ENCODE results near the gene NLGN1.
"Not testable (repeated sequence)": the region's sequence is repeated elsewhere in the genome, so short reads cannot be mapped to it uniquely, and the experiment has no call there.

NLGN1 gene

GRCh38 chr3:174208161-174208560, 810.6 kb downstream of the NLGN1 start:
- TF ChIP-seq CTCF (IDR thresholded peaks at IDR 0.05; ENCODE audit: poor library complexity, severe bottlenecking): no peak
- Histone ChIP-seq H3K9me3 (ENCODE audit: severe bottlenecking) (no peaks in the 10 kb centered on the region), H3K4me3 (ENCODE audit: severe bottlenecking) (no peak overlapping the region), H3K4me1 (ENCODE audit: insufficient read depth, poor library complexity, severe bottlenecking) (no peaks in the 10 kb centered on the region), H3K36me3 (ENCODE audit: low read depth) (no peaks in the 10 kb centered on the region), H3K27ac (ENCODE audit: poor library complexity, severe bottlenecking) (no peak overlapping the region), H3K27me3 (ENCODE audit: insufficient read depth, poor library complexity, severe bottlenecking) (no peaks in the 10 kb centered on the region)
- ATAC-seq (ENCODE audit: low read depth) (no peak), DNase-seq (ENCODE audit: low spot score) (no peak)

- not testable (repeated sequence) for H3K27ac ChIP-seq (ENCODE audit: poor library complexity, severe bottlenecking); H3K27me3 ChIP-seq (ENCODE audit: insufficient read depth, poor library complexity, severe bottlenecking); H3K4me1 ChIP-seq (ENCODE audit: insufficient read depth, poor library complexity, severe bottlenecking); H3K9me3 ChIP-seq (ENCODE audit: severe bottlenecking); ATAC-seq (ENCODE audit: low read depth); DNase-seq (ENCODE audit: low spot score); H3K36me3 ChIP-seq (ENCODE audit: low read depth); H3K4me3 ChIP-seq (ENCODE audit: severe bottlenecking)
Observed at GRCh38 chr3:174211896-174212295, 814.4 kb downstream of the NLGN1 start.

DNA sequence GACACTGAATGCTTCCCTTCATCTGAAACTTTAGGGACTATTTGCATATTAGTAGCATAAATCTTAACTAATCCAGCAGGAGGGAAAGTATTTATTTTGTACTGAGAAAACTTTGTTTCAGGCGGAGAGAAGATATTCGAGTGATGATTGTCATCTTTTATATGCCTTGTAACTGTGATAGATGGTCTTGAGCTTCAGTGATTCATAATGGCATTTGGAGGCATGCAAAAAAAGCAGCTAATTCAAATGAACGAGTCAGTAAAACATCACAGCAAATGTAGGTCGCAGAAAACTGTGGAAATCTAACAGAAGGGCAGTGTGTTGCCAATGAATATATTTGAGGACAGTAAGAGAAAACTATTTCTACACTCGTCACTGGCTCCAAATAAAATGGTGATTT, 817.9 kb downstream of the NLGN1 start:
- H3K4me3 ChIP-seq (ENCODE audit: severe bottlenecking): no peak overlapping the region
- TF ChIP-seq CTCF (IDR thresholded peaks at IDR 0.05; ENCODE audit: poor library complexity, severe bottlenecking): no peak
- H3K27ac ChIP-seq (ENCODE audit: poor library complexity, severe bottlenecking): no peak overlapping the region
- H3K36me3 ChIP-seq (ENCODE audit: low read depth): no peaks in the 10 kb centered on the region
- ATAC-seq (ENCODE audit: low read depth) (no peak), DNase-seq (ENCODE audit: low spot score) (no peak)
- H3K9me3 ChIP-seq (ENCODE audit: severe bottlenecking): no peaks in the 10 kb centered on the region
- H3K27me3 ChIP-seq (ENCODE audit: insufficient read depth, poor library complexity, severe bottlenecking): no peaks in the 10 kb centered on the region
- H3K4me1 ChIP-seq (ENCODE audit: insufficient read depth, poor library complexity, severe bottlenecking): no peaks in the 10 kb centered on the region

- Histone ChIP-seq H3K4me3 (ENCODE audit: severe bottlenecking) (no peak overlapping the region), H3K9me3 (ENCODE audit: severe bottlenecking) (no peaks in the 10 kb centered on the region), H3K36me3 (ENCODE audit: low read depth) (no peaks in the 10 kb centered on the region), H3K27me3 (ENCODE audit: insufficient read depth, poor library complexity, severe bottlenecking) (no peaks in the 10 kb centered on the region), H3K27ac (ENCODE audit: poor library complexity, severe bottlenecking) (no peak overlapping the region), H3K4me1 (ENCODE audit: insufficient read depth, poor library complexity, severe bottlenecking) (no peaks in the 10 kb centered on the region)
- TF ChIP-seq CTCF (IDR thresholded peaks at IDR 0.05; ENCODE audit: poor library complexity, severe bottlenecking): no peak
- DNase-seq (ENCODE audit: low spot score) (no peak), ATAC-seq (ENCODE audit: low read depth) (no peak)
Observed at GRCh38 chr3:174216019-174216418, 818.5 kb downstream of the NLGN1 start.

DNA sequence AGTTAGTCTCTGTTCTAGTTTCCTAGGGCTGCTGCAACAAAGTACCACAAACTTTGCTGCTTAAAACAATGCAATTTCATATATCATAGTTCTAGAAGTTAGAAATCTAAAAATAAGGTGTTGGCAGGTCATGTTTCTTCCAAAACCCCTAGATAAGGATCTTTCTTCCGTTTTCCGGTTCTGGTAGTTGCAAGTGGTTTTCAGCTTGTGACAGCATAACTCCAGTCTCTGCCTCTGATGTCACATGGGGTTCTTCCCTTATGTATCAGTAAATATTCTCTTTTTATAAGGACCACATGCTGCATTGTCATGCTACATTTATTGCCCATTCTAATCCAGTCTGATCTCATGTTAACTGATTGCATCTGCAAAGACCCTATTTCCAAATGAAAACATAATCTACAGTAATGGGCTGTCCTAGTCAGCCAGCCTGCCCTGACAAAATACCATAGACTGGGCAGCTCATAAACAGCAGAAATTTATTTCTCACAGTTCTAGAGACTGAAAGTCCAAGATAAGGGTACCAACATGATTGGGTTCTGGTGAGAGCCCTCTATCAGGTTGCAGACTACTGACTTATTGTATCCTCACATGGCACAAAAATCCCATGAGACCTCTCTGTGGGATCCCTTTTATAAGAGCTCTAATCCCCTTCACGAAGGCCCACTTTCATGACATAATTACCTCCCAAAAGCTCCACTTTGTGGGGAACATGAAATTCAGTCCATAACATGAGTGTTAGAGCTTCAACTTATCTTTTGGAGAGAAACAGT, 819.6 kb downstream of the NLGN1 start:
- Histone ChIP-seq H3K36me3 (ENCODE audit: low read depth) (no peaks in the 10 kb centered on the region), H3K27ac (ENCODE audit: poor library complexity, severe bottlenecking) (no peak overlapping the region), H3K27me3 (ENCODE audit: insufficient read depth, poor library complexity, severe bottlenecking) (no peaks in the 10 kb centered on the region), H3K4me1 (ENCODE audit: insufficient read depth, poor library complexity, severe bottlenecking) (no peaks in the 10 kb centered on the region), H3K9me3 (ENCODE audit: severe bottlenecking) (no peaks in the 10 kb centered on the region), H3K4me3 (ENCODE audit: severe bottlenecking) (no peak overlapping the region)
- ATAC-seq (ENCODE audit: low read depth): no peak
- TF ChIP-seq CTCF (IDR thresholded peaks at IDR 0.05; ENCODE audit: poor library complexity, severe bottlenecking): no peak
- no peak for DNase-seq (ENCODE audit: low spot score)

All from RWPE2 (cell line).